ENCODE data around the gene STRADB.
"Not testable (repeated sequence)": the region's sequence is repeated elsewhere in the genome, so short reads cannot be mapped to it uniquely, and the experiment has no call there.

Gene STRADB

DNA sequence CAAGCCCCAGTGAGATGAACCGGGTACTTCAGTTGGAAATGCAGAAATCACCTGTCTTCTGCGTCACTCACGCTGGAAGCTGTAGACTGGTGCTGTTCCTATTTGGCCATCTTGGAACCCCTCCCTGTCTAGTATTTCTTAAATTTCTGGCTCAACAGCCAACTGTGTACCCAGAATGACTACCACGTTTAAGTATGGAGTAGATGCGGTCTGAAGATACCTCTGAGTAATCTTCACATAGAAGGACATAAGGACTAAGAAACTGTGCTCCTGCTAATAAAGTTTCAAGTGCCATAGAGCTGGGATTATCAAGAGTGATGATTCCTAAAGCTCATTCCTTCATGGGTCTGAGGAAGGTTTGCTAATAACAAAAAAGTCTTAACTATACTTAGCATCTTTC, 20.7 kb upstream of the STRADB start:
- DNase-seq: no peak

GRCh38 chr2:201432038-201432620, 19.4 kb upstream of the STRADB start:
- no peak for DNase-seq

GRCh38 chr2:201432621-201433393, 18.7 kb upstream of the STRADB start:
- DNase-seq: no peak

GRCh38 chr2:201433394-201433995, 18.0 kb upstream of the STRADB start:
- DNase-seq: no peak

GRCh38 chr2:201436141-201436540, 15.4 kb upstream of the STRADB start:
- DNase-seq: no peak

GRCh38 chr2:201439336-201439922, 12.1 kb upstream of the STRADB start:
- DNase-seq: not testable (repeated sequence)

GRCh38 chr2:201440182-201440581, 11.4 kb upstream of the STRADB start:
- no peak for DNase-seq

DNA sequence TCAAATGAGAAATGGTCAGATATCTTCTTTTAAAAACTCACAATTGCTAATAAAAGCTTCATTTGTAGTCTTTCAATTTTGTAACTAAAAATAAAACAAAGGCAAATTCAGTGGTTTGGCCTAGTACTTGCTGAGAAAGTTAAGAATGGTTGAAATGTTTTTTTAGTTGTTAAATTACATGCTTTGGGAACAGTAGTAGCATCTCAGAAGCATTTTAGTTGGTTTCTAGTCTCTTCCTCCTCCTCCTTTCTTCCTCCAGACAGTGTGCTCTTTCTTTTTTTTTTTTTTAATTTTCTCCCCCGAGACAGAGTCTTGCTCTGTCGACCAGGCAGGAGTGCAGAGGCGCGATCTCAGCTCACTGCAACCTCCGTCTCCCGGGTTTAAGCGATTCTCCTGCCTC, 10.1 kb upstream of the STRADB start:
- DNase-seq: no peak

GRCh38 chr2:201444746-201445465, 6.6 kb upstream of the STRADB start:
- no peak for DNase-seq

DNA sequence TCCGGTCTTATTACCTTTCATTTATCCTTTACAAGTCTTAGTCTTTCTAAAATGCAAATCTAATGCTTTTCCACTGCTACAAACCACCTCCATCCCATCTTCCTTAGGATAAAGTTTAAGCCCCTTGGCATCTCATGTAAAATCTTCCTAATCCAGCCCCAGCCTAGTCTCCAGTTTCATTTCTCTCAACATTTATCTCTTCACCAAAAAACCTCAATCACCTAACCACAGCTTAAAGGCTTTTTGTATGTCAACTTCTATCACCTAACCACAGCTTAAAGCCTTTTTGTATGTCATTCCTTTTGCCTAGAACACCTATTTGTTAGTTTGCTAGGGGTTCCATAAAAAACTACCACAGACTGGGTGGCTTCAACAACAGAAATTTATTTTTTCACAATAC, 4.5 kb upstream of the STRADB start:
- no peak for DNase-seq

DNA sequence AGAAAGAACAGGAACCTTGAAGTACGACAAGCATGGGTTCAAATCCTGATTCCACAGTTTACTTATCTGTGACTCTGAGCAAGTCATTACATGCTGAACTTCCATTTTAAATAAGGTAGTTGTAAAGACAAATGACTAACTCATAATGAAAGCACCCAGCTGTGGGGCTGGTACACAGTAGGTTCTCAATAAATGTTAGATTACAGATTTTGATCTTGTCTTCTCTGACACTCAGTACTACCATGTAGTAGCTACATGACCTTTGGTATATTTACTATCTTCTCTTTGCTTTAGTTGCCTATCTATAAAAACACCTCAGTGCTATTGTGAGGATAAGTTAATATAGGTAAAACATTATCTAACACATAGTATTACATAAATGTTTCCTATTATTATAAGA, 3.5 kb upstream of the STRADB start:
- no peak for DNase-seq

GRCh38 chr2:201448701-201449100, 2.8 kb upstream of the STRADB start:
- DNase-seq: no peak

DNA sequence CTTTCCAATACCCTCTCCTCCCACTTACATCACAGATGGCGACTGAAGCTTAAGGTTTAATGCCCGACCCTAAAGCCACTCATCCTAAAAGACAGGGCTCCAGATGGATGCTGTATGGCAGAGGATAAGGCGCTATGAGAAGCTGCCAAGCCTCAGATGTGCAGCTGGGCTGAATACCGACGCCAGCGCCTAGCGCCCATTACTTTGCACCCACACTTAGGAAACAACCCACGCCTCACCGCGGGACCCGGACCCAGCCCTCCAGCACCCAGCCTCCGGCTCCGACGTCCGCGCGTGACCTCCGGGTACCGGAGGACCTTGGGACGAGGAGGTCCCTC, 617 bp upstream of the STRADB start:
- DNase-seq: no peak

- DNase-seq: no peak
These were observed 750 bp downstream of the STRADB start for GRCh38 chr2:201452058-201452921.

GRCh38 chr2:201452922-201453643, 1.5 kb downstream of the STRADB start:
- no peak for DNase-seq

DNA sequence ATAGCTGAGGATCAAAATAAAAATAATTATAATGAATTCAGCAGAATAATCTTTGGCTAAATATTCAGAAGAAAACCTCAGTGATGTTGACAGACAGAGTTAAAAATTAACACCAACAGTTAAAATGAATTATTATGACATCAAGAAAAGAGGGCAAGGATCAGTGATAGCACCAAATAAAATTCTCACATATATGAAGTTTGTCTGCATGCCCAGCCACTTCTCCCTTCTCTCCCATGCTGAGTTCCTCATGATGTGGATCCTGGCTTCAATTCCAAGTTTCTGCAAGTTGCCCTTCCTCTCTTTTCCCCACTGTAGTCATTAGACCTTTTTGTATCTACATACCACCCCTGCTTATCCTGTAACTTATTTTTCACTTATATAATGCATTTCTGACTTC, 6.8 kb downstream of the STRADB start:
- no peak for DNase-seq

DNA sequence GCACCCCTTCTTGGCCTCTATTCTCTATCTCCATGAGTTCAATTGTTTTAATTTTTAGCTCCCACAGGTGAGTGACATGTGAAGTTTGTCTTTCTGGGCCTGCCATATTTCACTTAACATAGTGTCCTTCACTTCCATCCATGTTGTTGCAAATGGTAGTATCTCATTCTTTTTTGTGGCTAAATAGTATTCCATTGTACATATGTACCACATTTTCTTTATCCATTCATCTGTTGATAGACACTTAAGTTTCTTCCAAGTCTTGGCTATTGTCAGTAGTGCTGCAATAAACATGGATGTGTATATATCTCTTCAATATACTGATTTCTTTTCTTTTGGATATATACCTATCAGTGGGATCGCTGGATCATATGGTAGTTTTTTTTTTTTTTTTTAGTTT, 9.0 kb downstream of the STRADB start:
- DNase-seq: no peak

GRCh38 chr2:201464547-201464946, 13.0 kb downstream of the STRADB start:
- no peak for DNase-seq

GRCh38 chr2:201465524-201465971, 14.0 kb downstream of the STRADB start:
- DNase-seq: no peak

GRCh38 chr2:201466050-201466675, 14.6 kb downstream of the STRADB start:
- no peak for DNase-seq

- DNase-seq: no peak
These were observed 16.1 kb downstream of the STRADB start for GRCh38 chr2:201467666-201468065.

Measured in activated gamma-delta T cell (primary cell).